ENCODE data around the gene DBP.

Gene DBP

DNA sequence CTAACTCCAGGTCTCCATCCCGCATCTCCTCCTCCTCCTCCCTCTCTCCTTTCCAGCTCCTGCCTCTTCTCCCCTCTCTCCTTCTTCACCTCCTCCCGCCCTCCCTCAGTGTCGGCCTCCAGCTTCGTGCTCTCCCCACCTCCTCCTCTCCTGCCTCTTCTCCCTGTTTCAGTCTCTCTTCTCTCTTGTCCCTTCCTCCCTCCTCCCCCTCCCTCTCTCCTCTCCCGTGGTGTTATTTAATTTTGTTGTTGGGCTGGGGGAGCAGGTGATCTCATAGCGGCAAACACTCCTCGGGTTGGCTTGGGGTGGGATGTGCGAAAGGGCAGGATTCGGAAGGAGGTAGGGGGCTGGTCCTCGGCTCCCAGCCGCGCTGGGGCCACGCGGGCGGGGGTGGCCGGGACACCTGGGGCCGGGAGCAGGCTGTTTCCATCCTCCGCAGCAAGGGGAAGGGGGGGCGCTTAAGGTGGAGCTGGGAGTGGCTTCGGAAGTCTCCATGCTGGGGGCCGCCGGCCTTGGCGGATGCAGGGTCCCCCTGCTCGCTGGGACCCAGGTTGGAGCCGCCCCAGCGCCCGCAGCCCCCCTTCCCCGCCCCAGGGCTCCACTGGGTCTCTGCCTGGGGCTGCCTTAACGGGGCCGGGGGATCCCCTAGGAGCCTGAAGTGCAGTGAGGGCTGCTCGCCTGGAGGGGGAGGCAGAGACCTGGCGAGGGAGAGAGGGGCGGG, 9.0 kb upstream of the DBP start, which contains the start of gene CA11:
Gene CA11, minus strand, starts transcription at position 187 of the 721 bp plus-strand sequence. CDS start 555 bp downstream, outside the sequence.
- peak; percentile 91 for DNase-seq (ENCODE audit: low read depth)

DNA sequence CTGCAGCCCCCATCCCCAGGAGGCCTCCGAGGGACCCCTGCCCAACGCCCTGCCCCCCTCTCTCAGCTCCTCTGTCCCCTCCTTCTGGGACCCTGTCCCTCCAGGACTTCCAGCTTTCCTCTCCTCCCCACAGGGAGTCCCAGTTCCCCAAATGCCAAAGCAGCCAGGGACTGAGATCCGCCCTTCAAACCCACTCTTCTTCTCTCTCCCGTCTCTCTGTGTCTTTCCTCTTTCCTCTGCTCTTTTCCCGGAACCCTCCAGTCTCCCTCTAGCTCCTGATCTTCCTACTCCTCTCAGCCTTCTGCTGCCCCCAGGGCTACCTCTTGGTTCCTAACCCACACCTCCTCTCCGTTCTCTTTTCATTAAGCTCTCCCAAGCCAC, 8.4 kb upstream of the DBP start:
- TF ChIP-seq, protein P1, sequence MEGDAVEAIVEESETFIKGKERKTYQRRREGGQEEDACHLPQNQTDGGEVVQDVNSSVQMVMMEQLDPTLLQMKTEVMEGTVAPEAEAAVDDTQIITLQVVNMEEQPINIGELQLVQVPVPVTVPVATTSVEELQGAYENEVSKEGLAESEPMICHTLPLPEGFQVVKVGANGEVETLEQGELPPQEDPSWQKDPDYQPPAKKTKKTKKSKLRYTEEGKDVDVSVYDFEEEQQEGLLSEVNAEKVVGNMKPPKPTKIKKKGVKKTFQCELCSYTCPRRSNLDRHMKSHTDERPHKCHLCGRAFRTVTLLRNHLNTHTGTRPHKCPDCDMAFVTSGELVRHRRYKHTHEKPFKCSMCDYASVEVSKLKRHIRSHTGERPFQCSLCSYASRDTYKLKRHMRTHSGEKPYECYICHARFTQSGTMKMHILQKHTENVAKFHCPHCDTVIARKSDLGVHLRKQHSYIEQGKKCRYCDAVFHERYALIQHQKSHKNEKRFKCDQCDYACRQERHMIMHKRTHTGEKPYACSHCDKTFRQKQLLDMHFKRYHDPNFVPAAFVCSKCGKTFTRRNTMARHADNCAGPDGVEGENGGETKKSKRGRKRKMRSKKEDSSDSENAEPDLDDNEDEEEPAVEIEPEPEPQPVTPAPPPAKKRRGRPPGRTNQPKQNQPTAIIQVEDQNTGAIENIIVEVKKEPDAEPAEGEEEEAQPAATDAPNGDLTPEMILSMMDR (IDR thresholded peaks at IDR 0.05; ENCODE audit: insufficient read depth, low read depth, low read length, missing control alignments): no peak
- H3K4me3 ChIP-seq (ENCODE audit: low read depth, low read length): peak overlapping the region; percentile 68
- no peak for DNase-seq (ENCODE audit: low read depth)

More for the DNA sequence above, 9.0 kb upstream of the DBP start, which contains the start of gene CA11:
- H3K4me3 ChIP-seq (ENCODE audit: low read depth, low read length): peak within 1 kb of the TSS; percentile 68
- TF ChIP-seq, protein P1 (IDR thresholded peaks at IDR 0.05; ENCODE audit: insufficient read depth, low read depth, low read length, missing control alignments): peak; percentile 92

DNA sequence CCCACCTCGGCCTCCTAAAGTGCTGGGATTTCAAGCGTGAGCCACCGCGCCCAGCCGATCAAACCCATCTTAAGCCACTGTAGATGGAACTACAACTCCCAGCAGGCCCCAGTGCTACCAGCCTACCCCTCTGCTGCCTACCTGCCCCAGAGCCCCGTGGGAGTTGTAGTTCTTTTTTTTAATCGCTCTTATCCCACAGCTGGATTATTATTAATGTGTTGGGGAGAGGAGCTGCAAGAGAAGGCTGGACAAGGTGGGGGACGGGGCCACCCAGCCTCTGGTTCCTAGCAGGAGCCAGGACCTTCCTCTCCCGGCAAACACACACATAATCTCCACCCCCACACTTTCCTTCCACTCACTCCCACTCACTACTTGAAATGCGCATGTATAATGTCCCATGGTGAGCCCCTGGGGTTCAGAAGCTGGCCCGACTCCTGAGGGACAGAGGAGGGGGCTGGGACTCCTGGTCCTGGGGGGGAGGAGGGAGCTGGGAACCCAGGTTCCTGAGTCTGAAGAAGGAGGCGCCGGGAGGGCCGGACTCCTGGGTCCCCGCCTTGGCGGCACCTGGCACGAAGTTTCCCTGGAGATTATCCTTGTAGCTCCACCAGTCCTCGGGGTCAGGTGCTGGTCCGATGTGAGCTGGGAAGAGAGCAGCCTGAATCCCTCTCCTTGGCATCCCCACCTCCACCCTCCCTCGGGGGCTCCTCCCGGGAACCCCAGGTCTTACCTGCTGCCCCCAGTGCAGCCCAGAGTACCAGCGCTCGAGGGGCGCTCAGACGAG, 7.8 kb upstream of the DBP start:
- TF ChIP-seq, protein P1 (IDR thresholded peaks at IDR 0.05; ENCODE audit: insufficient read depth, low read depth, low read length, missing control alignments): no peak
- DNase-seq (ENCODE audit: low read depth): peak; percentile 79
- 0 out of 2 replicates have a peak overlapping the region, but pooled peaks have one; percentile 3 for H3K4me3 ChIP-seq (ENCODE audit: low read depth, low read length)

DNA sequence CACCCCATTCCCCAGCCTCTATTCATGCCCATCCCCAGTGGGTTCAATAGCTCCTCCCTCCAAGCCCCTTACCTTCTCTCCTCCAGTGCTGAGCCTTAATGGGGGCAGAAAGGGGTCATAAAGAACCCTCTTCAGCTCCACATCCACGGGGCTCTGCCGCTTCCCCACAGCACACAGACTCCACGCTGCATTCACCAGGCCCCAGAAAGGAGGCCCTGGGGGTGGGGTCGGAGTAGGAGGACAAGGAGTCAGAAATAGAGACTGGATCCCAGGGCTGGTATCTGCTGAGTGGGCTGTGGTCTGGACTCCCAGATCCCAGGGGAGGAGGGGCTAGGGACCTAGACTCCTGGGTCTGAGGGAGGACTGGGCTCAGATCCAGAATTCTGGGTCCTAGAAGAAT, 7.2 kb upstream of the DBP start:
- H3K4me3 ChIP-seq (ENCODE audit: low read depth, low read length): no peak overlapping the region
- DNase-seq (ENCODE audit: low read depth): no peak
- TF ChIP-seq, protein P1 (IDR thresholded peaks at IDR 0.05; ENCODE audit: insufficient read depth, low read depth, low read length, missing control alignments): no peak

DNA sequence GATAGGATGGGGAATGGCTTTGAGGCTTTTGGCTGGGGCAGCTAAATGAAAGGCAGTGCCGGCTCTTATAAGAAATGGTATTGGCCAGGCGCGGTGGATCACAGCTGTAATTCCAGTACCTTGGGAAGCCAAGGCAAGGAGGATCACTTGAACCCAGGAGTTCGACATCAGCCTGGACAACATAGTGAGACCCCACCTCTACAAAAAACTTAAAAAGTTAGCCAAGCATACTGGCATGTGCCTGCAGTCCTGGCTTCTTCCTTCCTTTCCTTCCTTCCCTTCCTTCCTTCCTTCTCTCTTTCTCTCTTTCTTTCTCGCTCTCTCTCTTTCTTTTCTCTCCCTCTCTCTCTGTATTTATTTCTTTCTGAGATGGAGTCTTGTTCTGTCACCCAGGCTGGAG, 5.7 kb upstream of the DBP start:
- TF ChIP-seq, protein P1 (IDR thresholded peaks at IDR 0.05; ENCODE audit: insufficient read depth, low read depth, low read length, missing control alignments): no peak
- no peak for DNase-seq (ENCODE audit: low read depth)
- no peak overlapping the region for H3K4me3 ChIP-seq (ENCODE audit: low read depth, low read length)

DNA sequence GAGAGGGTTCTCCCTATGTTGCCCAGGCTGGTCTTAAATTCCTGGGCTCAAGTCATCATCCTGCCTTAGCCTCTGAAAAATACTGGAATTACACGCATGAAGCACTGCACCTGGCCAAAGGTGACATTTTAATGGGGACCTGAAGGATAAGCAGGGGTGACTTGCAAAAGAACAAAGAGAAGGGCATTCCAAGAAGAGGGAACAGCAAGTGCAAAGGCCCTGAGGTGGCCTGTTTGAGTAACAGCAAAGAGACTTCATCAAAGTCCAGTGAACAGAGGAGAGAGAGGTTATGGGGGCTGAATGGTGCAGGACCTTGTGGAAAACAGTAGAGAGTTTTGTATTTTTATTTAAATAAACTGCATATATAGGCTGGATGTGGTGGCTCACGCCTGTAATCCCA, 4.7 kb upstream of the DBP start:
- TF ChIP-seq, protein P1 (IDR thresholded peaks at IDR 0.05; ENCODE audit: insufficient read depth, low read depth, low read length, missing control alignments): no peak
- no peak for DNase-seq (ENCODE audit: low read depth)
- H3K4me3 ChIP-seq (ENCODE audit: low read depth, low read length): no peak overlapping the region

Data from GM12865 (cell line).